Activated B cell treated with CpG ODN at 0.5 μM for 24 hours (primary cell): Measurements from ENCODE around the gene HUS1. TPM values are rescaled to one million over a fixed set of nuclear protein-coding genes. Genes with fewer than 3 reads are reported as not detected.
"Not testable (repeated sequence)": the region's sequence is repeated elsewhere in the genome, so short reads cannot be mapped to it uniquely, and the experiment has no call there.

ENCODE experiments used
- ATAC-seq: fragments of 200-7000 bp; cut with Tn5 transposase; one replicate; pipeline ENCODE4 v1.10.0; 2021; ENCODE audit warnings: low read depth, mild to moderate bottlenecking, moderate library complexity
- CTCF ChIA-PET: fragments of 350-600 bp; sonication (Branson Sonifier 250); formaldehyde crosslinking; loops from one replicate; lab custom pipeline; 2021; ENCODE audit warnings: antibody characterized with exemption; lab: Charles Lee
- POLR2A ChIA-PET: fragments of 350-600 bp; sonication (Branson Sonifier 250); formaldehyde crosslinking; loops from one replicate; lab custom pipeline; 2021; ENCODE audit warnings: antibody characterized with exemption; lab: Charles Lee
- DNase-seq: peaks from one replicate; pipeline ENCODE4 v3.0.0; 2022
- H3K27ac Mint-ChIP-seq: one replicate; pipeline ENCODE4 v1.8.0; 2020; ENCODE audit warnings: mixed read lengths
- H3K27me3 Mint-ChIP-seq: one replicate; pipeline ENCODE4 v1.8.0; 2021; ENCODE audit warnings: mixed read lengths
- H3K36me3 Mint-ChIP-seq: one replicate; pipeline ENCODE4 v1.8.0; 2021; ENCODE audit warnings: low read depth, mixed read lengths
- H3K4me1 Mint-ChIP-seq: one replicate; pipeline ENCODE4 v1.8.0; 2021; ENCODE audit warnings: mixed read lengths
- H3K4me3 Mint-ChIP-seq: one replicate; pipeline ENCODE4 v1.8.0; 2020; ENCODE audit warnings: mild to moderate bottlenecking, mixed read lengths
- H3K9me3 Mint-ChIP-seq: one replicate; pipeline ENCODE4 v1.8.0; 2020; ENCODE audit warnings: mixed read lengths
- intact Hi-C: fragments of 100-400 bp; cut with micrococcal nuclease; formaldehyde crosslinking; loops from one replicate; pipeline ENCODE4 v1.15.1; 2024
- total RNA-seq: library from RNA; stranded (reverse); gene quantifications from 2 replicates; pipeline ENCODE4 v1.2.3, GENCODE V29; 2022
- TF ChIP-seq, protein P1 (sequence below): fragments of 200-600 bp; IDR thresholded peaks from one replicate; pipeline ENCODE4 v1.8.0; 2022; ENCODE audit warnings: antibody characterized with exemption, mild to moderate bottlenecking

HUS1 gene
- total RNA-seq, 1 donor from 2014 or later: 42.5 TPM

DNA sequence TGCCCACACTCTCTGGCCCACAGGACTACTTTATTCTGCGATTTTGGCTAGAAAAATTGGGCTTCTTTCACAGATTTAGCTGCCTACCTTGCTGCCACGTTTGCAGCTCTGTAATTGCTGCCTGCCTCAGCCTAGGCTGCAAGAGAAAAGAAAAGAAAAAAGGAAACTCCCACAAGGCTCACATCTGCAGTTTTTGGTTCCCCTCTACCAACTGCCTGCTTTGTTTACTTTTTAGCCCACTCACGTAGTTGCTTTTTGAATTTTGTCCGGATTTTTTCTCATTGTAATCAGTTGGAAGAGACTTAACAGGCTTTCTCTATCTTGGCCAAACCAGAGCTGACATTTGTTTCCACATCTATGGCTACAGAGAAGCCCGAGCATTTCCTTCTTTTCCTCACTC, 25.2 kb upstream of the HUS1 start:
- Mint-ChIP-seq H3K36me3 (no peaks in the 10 kb centered on the region), H3K4me3 (no peak overlapping the region), H3K27ac (no peak overlapping the region), H3K4me1 (peaks cover 9% of the 10 kb centered on the region), H3K27me3 (no peaks in the 10 kb centered on the region), H3K9me3 (no peaks in the 10 kb centered on the region)
- no peak for ATAC-seq
- TF ChIP-seq, protein P1, sequence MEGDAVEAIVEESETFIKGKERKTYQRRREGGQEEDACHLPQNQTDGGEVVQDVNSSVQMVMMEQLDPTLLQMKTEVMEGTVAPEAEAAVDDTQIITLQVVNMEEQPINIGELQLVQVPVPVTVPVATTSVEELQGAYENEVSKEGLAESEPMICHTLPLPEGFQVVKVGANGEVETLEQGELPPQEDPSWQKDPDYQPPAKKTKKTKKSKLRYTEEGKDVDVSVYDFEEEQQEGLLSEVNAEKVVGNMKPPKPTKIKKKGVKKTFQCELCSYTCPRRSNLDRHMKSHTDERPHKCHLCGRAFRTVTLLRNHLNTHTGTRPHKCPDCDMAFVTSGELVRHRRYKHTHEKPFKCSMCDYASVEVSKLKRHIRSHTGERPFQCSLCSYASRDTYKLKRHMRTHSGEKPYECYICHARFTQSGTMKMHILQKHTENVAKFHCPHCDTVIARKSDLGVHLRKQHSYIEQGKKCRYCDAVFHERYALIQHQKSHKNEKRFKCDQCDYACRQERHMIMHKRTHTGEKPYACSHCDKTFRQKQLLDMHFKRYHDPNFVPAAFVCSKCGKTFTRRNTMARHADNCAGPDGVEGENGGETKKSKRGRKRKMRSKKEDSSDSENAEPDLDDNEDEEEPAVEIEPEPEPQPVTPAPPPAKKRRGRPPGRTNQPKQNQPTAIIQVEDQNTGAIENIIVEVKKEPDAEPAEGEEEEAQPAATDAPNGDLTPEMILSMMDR: no peak
- DNase-seq: no peak
- intact Hi-C loops: no loop called here
- ChIA-PET CTCF (no interaction called here), POLR2A (no interaction called here)

DNA sequence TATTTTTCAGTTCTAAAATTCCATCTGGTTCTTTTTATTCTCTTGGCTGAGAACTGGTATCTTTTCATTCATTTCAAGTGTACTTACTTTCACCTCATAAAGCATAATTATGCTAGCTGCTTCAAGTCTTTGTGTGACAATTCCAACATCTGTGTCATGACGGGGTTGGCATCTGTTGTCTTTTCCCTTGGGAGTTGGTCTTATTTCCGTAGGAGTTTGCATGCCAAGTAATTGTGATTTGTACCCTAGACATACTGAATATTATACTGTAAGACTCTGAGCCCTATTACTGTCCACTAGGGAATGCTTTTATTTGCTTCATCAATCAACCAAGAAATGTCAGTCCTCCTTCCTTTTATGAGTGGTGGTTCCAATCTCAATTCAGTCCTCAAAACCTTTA, 24.6 kb upstream of the HUS1 start:
- Mint-ChIP-seq H3K9me3 (no peaks in the 10 kb centered on the region), H3K4me1 (peaks cover 9% of the 10 kb centered on the region), H3K36me3 (no peaks in the 10 kb centered on the region), H3K4me3 (no peak overlapping the region), H3K27ac (no peak overlapping the region), H3K27me3 (no peaks in the 10 kb centered on the region)
- intact Hi-C loops: no loop called here
- TF ChIP-seq, protein P1: no peak
- DNase-seq (no peak), ATAC-seq (no peak)
- CTCF ChIA-PET: no interaction called here
- POLR2A ChIA-PET: no interaction called here

DNA sequence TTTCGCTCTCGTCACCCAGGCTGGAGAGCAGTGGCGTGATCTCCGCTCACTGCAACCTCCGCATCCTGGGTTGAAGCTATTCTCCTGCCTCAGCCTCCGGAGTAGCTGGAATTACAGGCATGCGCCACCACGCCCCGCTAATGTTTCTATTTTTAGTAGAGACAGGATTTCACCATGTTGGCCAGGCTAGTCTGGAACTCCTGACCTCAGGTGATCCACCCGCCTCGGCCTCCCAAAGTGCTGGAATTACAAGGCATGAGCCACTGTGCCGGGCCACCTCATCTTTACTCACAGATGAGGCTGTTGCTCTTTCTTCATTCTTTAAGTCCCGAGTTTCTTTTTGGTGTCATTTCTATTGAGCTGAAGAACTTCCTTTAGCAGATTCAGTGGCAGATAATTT, 20.7 kb upstream of the HUS1 start:
- CTCF ChIA-PET: interaction anchor here (0.6 to 1.4 kb wide), 2 partner anchors 8 to 39 kb away, joined by 3 to 7 read pairs; no protein-coding TSS in a partner anchor
- H3K4me1 Mint-ChIP-seq, H3K36me3 Mint-ChIP-seq, intact Hi-C loops, H3K9me3 Mint-ChIP-seq, DNase-seq, H3K27ac Mint-ChIP-seq, H3K27me3 Mint-ChIP-seq, ATAC-seq, H3K4me3 Mint-ChIP-seq: not testable (repeated sequence)
- POLR2A ChIA-PET: interaction anchor here (1.0 kb wide), 1 partner anchor 12 kb away, joined by 3 read pairs; no protein-coding TSS in a partner anchor

DNA sequence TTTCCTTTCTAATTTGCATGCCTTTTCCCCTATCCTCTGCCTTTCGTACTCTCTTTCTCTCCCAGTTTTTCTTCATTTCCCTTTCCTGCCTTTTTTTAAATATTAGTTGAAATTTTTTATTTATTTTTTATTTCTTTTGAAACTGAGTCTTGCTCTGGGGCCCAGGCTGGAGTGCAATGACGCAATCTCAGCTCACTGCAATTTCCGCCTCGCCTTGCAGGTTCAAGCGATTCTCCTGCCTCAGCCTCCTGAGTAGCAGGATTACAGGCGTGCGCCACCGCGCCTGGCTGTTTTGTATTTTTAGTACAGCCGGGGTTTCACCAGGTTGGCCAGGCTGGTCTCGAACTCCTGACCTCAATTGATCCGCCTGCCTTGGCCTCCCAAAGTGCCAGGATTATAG, 20.0 kb upstream of the HUS1 start:
- intact Hi-C loops: no loop called here
- peaks cover 6% of the 10 kb centered on the region for H3K4me1 Mint-ChIP-seq
- DNase-seq (no peak), ATAC-seq (no peak)
- POLR2A ChIA-PET: no interaction called here
- H3K9me3 Mint-ChIP-seq: no peaks in the 10 kb centered on the region
- TF ChIP-seq, protein P1: no peak
- H3K27ac Mint-ChIP-seq: no peak overlapping the region
- H3K36me3 Mint-ChIP-seq: no peaks in the 10 kb centered on the region
- H3K4me3 Mint-ChIP-seq: no peak overlapping the region
- CTCF ChIA-PET: no interaction called here
- no peaks in the 10 kb centered on the region for H3K27me3 Mint-ChIP-seq

DNA sequence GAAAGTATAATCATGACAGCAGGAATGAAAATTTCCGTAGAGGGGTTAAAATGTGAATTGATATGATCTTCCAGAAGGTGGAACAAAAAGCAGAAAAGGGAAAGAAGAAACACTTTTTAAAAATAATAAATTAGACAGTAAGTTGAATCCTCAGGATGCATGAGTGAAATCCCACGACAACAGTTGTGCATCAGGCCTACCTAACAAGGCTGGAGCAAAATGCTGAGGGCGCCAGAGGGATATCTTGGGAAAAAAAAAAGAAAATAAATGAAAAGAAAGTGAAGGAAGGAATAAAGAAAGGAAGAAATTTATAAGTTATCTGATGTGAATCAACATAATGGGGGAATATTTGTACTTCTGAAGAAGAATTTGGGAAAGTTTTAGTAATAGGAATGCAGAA, 13.0 kb upstream of the HUS1 start:
- ChIA-PET CTCF (interaction anchor here (0.8 to 3.5 kb wide), 17 partner anchors 8 to 726 kb away, joined by 3 to 108 read pairs (median 5); no protein-coding TSS in a partner anchor), POLR2A (interaction anchor here (0.6 to 1.8 kb wide), 6 partner anchors 10 to 118 kb away, joined by 3 to 11 read pairs (median 4); no protein-coding TSS in a partner anchor)
- TF ChIP-seq, protein P1: no peak
- no peak for DNase-seq
- no peaks in the 10 kb centered on the region for H3K9me3 Mint-ChIP-seq
- peaks cover 2% of the 10 kb centered on the region for H3K36me3 Mint-ChIP-seq
- H3K27ac Mint-ChIP-seq: peak overlapping the region; percentile 82
- H3K27me3 Mint-ChIP-seq: no peaks in the 10 kb centered on the region
- H3K4me3 Mint-ChIP-seq: peak overlapping the region; percentile 97
- intact Hi-C loops: loop anchor here (2.0 kb wide), 1 partner anchor 42 kb away; the partner anchor contains the start of gene C7orf57
- no peak for ATAC-seq
- H3K4me1 Mint-ChIP-seq: peaks cover 14% of the 10 kb centered on the region
